ENCODE data around the gene SLC24A2.

Gene SLC24A2

GRCh38 chr9:19754921-19755320, 33.9 kb downstream of the SLC24A2 start:
- no peak for DNase-seq

GRCh38 chr9:19748278-19749126, 40.3 kb downstream of the SLC24A2 start:
- DNase-seq: no peak

- DNase-seq: no peak
Observed at GRCh38 chr9:19746223-19746622, 42.6 kb downstream of the SLC24A2 start.

GRCh38 chr9:19741178-19741577, 47.7 kb downstream of the SLC24A2 start:
- DNase-seq: no peak

Measured in effector CD8-positive, alpha-beta T cell (primary cell).